Stomach smooth muscle (tissue), 2 donors: ENCODE measurements around the gene MANSC4.

ENCODE experiments used
- H3K27ac ChIP-seq: one replicate; pipeline ENCODE4 v1.7.0; 2013; ENCODE audit warnings: mild to moderate bottlenecking, low read length, inconsistent platforms
- H3K27me3 ChIP-seq, 2 donors: one replicate each; pipeline ENCODE4 v1.7.0; 2013; ENCODE audit warnings: low read length in 2 of 2; ENCODE audit not compliant: insufficient read depth in 2 of 2, control insufficient read depth in 1 of 2
- H3K36me3 ChIP-seq, 2 donors: one replicate each; pipeline ENCODE4 v1.7.0; 2013; ENCODE audit warnings: low read length in 2 of 2; ENCODE audit not compliant: control insufficient read depth in 2 of 2, insufficient read depth in 2 of 2
- H3K4me1 ChIP-seq: one replicate; pipeline ENCODE4 v1.7.0; 2013; ENCODE audit warnings: low read length; ENCODE audit not compliant: control insufficient read depth, insufficient read depth
- H3K4me3 ChIP-seq, 2 donors: one replicate each; pipeline ENCODE4 v1.7.0; 2013; ENCODE audit warnings: low read length in 2 of 2
- H3K9ac ChIP-seq, 2 donors: one replicate each; pipeline ENCODE4 v1.7.0; 2013; ENCODE audit warnings: low read length in 2 of 2, mild to moderate bottlenecking in 1 of 2
- H3K9me3 ChIP-seq, 2 donors: one replicate each; pipeline ENCODE4 v1.7.0; 2013; ENCODE audit warnings: low read length in 2 of 2; ENCODE audit not compliant: control insufficient read depth in 2 of 2
- donor health status: healthy.
- donor health status: Pancreatic carcinoma.

MANSC4 gene

DNA sequence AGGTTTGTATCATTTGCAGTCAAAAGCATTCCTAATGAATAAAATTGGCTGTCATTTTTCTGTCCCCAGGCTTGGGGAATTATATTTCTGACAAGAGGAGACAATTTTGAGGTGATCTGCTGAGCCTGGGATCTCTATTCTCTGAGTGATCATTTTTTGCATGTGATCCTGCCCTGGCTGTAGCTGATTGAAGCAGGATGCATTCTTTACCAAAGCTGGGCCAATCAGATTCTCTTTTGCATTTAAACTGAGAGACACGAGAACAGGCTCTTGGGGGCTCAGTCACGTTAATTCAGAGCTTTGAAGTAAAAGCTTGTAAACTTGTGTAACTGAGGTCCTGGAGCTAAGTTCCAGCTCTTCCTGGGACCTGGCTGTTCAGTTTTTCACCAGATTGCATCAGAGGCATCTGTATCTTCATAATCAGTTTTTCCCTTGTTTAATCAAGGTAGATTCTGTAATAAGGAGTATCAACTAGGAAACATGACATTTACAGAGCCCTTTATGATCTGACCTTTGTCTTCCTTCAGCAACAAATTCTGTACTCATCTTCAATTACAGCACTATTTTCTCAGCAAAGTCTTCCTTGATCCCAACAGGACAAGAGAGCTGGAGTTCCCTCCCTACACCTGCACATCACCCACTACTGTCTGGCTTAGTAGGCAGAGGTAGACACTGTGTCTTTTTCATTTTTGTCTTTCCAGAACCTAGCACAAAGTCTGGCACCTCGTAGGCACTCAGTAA is 35.0 kb upstream of the MANSC4 start:
- Histone ChIP-seq H3K27ac (no peak overlapping the region), H3K4me1 (peaks cover 28% of the 10 kb centered on the region), H3K27me3 (no peaks in the 10 kb centered on the region), H3K9me3 (no peaks in the 10 kb centered on the region), H3K9ac (no peak overlapping the region), H3K36me3 (no peaks in the 10 kb centered on the region), H3K4me3 (no peak overlapping the region)

DNA sequence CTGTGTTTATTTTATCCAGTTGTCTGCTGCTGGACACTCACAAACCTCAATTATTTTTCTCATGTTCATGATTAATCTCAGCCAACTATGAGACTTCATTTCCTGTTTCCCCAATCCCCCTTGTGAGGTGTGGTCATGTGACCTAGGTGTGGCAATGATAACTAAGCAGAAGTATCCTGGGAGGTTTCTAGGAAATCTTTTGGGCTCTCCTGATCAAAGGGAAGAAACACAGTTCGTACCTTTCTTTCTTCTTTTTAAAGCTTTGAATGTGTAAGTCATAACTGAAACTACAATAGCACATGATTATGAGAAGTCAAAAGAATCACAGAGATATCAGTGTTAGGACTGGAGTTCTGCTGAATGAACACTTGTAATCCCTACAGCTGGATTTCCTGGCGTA is 34.4 kb upstream of the MANSC4 start:
- no peaks in the 10 kb centered on the region for H3K9me3 ChIP-seq
- no peak overlapping the region for H3K27ac ChIP-seq
- H3K36me3 ChIP-seq, result no peaks in the 10 kb centered on the region
- no peak overlapping the region for H3K9ac ChIP-seq
- H3K4me1 ChIP-seq, result peaks cover 29% of the 10 kb centered on the region
- H3K4me3 ChIP-seq, result no peak overlapping the region
- no peaks in the 10 kb centered on the region for H3K27me3 ChIP-seq

DNA sequence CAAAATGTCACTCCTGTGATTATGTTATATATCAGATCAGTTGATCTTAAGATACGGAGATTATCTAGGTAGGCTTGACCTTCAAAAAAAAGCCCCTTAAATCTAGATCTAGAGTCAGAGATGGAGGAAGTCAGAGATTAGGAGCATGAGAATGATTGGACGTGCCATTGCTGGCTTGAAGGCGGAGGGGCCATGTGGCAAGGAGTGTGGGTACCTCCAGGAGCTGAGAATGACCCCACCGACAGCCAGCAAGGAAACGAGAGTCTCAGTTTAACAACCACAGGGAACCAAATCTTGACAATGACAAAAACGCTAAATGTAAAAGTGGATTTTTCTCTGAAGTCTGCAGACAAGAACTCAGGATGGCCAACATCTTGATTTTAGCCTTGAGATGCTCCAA is 32.5 kb upstream of the MANSC4 start:
- Histone ChIP-seq H3K9me3 (no peaks in the 10 kb centered on the region), H3K27ac (peak overlapping the region; percentile 13), H3K4me1 (peaks cover 28% of the 10 kb centered on the region), H3K36me3 (no peaks in the 10 kb centered on the region), H3K4me3 (no peak overlapping the region), H3K27me3 (no peaks in the 10 kb centered on the region), H3K9ac (no peak overlapping the region)

DNA sequence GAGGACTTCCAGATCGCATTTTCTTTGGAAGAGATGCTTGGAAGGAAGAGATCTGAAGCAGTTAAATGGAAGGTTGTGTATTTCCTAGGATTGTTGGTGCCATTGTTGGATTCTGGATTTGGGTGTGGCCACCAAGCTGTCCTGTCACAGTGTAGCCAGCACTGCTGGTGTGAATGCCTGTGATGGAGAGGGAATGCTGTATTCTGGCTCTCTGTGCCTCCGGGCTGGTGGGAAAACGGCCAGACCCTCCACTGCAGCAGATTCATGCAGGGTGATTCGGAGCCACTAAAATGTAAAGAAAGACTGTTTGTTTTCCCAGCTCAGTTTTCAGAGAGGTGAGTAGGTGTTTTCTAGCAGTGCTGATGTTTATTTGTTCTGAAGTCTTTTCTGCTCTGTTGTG is 30.7 kb upstream of the MANSC4 start:
- peak overlapping the region; percentile 53 for H3K27ac ChIP-seq
- H3K4me1 ChIP-seq, result peaks cover 32% of the 10 kb centered on the region
- H3K9me3 ChIP-seq, result no peaks in the 10 kb centered on the region
- no peaks in the 10 kb centered on the region for H3K36me3 ChIP-seq
- H3K27me3 ChIP-seq, result no peaks in the 10 kb centered on the region
- peak overlapping the region in 1 of 2 donors; percentile 13 for H3K9ac ChIP-seq
- H3K4me3 ChIP-seq, result peak overlapping the region in 1 of 2 donors; percentile 49

DNA sequence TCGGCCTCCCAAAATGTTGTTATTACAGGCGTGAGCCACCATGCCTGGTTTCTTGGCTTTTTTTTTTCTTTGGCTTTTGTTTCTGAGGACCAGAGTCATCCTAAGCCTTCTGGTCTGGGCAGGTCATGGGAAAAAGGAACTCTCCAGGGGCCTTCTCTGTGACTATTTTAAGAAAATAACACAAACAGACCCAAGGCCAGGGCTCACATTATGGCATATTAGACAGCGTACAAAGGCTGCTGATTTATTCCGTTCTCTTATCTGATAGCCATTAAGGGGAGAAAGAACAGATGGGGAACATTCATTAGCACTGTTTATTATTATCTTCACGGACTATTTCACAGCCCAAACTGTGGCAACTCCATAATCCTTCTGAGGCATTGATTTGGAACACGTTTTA is 28.8 kb upstream of the MANSC4 start:
- no peak overlapping the region for H3K4me3 ChIP-seq
- no peak overlapping the region for H3K27ac ChIP-seq
- H3K9ac ChIP-seq, result no peak overlapping the region
- H3K36me3 ChIP-seq, result no peaks in the 10 kb centered on the region
- no peaks in the 10 kb centered on the region for H3K9me3 ChIP-seq
- no peaks in the 10 kb centered on the region for H3K27me3 ChIP-seq
- peaks cover 36% of the 10 kb centered on the region for H3K4me1 ChIP-seq

DNA sequence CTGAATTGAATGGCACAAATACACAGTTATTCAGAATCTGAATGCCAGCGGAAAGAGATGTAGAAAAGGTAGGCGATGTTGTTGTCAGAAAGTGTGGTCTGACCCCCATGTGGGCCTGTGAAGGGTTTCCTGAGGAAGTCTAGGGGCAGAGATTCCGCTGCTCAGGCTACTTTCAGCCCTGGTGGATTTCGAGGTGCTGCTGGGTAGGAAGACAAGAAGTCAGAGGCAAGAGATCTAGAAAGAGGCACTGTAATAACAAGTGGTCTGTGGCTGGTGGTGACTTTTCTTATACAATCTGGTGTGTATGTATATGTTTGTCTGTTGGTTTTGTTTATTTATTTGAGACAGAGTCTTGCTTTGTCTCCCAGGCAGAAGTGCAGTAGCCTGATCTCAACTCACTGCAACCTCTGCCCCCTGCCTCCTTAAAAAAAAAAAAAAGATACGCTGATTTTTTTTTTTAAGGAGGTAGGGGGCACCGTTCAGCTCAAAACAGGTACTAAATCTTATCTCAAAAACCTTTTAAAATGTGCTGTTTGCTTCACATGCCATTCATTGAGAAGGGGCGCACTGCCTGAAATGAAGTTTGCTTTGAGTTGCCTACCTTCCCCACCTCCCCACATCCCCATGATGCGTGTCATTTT is 27.1 kb upstream of the MANSC4 start:
- H3K9me3 ChIP-seq, result no peaks in the 10 kb centered on the region
- H3K4me3 ChIP-seq, result no peak overlapping the region
- no peak overlapping the region for H3K9ac ChIP-seq
- peaks cover 36% of the 10 kb centered on the region for H3K4me1 ChIP-seq
- H3K27ac ChIP-seq, result no peak overlapping the region
- no peaks in the 10 kb centered on the region for H3K27me3 ChIP-seq
- no peaks in the 10 kb centered on the region for H3K36me3 ChIP-seq

DNA sequence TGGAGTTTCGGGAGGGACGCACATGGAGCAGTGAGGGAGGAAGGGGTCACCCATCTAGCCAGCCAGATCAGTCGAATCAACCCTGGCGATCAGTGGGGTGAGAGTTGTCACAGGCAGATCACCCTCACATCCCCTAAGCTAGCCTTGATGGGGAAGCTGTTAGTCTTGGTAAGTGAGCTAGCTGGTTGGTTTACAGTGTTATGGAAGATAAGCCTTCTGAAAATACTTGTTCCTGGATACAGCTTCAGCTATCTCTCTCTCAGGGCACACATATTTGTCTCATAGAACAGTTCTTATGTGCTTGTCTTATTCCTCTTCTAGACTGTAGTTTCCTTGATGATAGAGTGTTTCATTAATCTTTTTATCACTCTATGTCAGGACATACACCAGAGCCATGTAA is 26.2 kb upstream of the MANSC4 start:
- no peak overlapping the region for H3K9ac ChIP-seq
- no peak overlapping the region for H3K27ac ChIP-seq
- peaks cover 4 to 5% of the 10 kb centered on the region in 2 donors for H3K36me3 ChIP-seq
- no peak overlapping the region for H3K4me3 ChIP-seq
- H3K27me3 ChIP-seq, result no peaks in the 10 kb centered on the region
- H3K9me3 ChIP-seq, result no peaks in the 10 kb centered on the region
- peaks cover 32% of the 10 kb centered on the region for H3K4me1 ChIP-seq

DNA sequence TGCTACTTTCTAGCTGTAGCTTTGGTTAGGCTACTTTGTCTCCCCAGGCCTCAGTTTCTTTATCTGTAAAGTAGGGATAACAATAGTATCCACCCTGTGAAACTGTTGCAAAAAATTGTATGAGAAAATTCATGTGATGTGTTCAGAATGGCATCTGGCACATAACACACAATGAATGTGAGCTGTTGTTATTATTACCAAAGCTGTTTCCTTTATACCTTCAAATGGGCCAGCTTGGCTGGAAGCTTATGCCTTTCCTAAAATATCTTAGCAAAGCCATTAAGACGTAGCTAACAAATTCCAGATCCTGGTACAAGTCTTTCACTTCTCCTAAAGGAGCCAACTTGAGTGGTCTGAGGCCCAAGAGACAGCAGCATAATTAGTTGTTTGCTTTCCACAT is 25.2 kb upstream of the MANSC4 start:
- Histone ChIP-seq H3K27me3 (no peaks in the 10 kb centered on the region), H3K27ac (peak overlapping the region; percentile 46), H3K9ac (no peak overlapping the region), H3K36me3 (peaks cover 5% of the 10 kb centered on the region in 2 donors), H3K4me3 (no peak overlapping the region), H3K4me1 (peaks cover 25% of the 10 kb centered on the region), H3K9me3 (no peaks in the 10 kb centered on the region)

DNA sequence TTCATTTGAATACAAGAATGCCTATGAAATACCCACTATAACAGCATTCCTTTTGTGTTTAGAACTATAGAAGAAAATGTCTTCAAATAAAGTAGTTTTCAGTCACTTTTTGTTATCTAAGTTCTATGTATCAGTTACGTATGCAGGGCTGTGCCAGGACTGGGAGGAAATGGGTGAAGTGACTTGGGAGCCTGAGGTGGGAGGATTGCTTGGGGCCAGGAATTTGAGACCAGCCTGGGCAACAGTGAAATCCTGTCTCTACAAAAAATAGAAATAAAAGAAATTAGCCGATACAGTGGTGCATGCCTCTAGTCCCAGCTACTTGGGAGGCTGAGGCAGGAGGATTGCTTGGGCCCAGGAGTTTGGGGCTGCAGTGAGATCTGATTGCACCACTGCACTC is 22.9 kb upstream of the MANSC4 start:
- Histone ChIP-seq H3K27me3 (no peaks in the 10 kb centered on the region), H3K36me3 (peaks cover 12 to 20% of the 10 kb centered on the region in 2 donors), H3K9ac (no peak overlapping the region), H3K4me1 (peaks cover 8% of the 10 kb centered on the region), H3K27ac (no peak overlapping the region), H3K9me3 (no peaks in the 10 kb centered on the region), H3K4me3 (no peak overlapping the region)

DNA sequence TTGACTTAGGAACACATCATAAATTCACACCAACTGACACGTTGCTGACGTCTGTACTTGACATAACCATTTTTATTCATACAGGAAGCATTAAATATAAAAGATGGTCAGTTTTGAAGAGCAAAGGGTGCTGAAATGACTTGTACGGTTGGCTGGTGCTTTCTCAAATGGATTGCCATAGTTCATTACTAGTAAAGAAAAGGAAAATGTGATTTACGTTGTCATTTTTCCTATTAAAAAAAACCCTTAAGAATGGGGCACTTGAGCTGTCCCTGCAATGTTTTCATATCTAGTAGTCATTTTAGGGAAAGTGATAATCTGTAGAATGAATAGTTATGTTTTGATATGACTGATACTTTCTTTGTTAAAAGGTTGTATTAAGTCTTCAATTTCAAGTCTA is 22.5 kb upstream of the MANSC4 start:
- no peaks in the 10 kb centered on the region for H3K27me3 ChIP-seq
- peaks cover 16 to 24% of the 10 kb centered on the region in 2 donors for H3K36me3 ChIP-seq

DNA sequence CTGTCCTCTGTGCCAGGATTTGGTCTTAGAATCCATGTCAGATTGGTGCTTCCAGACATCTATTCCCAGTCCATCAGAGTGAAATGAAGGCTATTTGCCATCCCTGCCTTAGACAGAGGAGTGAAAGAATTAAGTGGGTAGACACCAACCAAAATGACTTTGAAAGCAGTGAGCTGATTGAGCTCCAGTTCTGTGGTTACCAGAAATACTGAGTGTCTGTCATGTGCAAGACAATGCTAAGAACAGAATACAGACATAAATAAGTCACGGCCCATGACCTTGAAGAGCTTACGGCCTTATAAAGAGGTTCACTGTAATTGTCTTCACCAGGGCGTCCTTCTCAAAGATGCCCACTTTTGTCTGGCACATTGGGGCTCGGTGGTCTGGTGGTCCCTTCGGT is 21.6 kb upstream of the MANSC4 start:
- peaks cover 23 to 33% of the 10 kb centered on the region in 2 donors for H3K36me3 ChIP-seq

More for the DNA sequence above, 22.5 kb upstream of the MANSC4 start:
- Histone ChIP-seq H3K4me3 (no peak overlapping the region), H3K27ac (no peak overlapping the region), H3K9me3 (no peaks in the 10 kb centered on the region), H3K4me1 (peaks cover 8% of the 10 kb centered on the region), H3K9ac (no peak overlapping the region)

More for the DNA sequence above, 21.6 kb upstream of the MANSC4 start:
- Histone ChIP-seq H3K4me1 (peaks cover 8% of the 10 kb centered on the region), H3K27me3 (no peaks in the 10 kb centered on the region), H3K9me3 (no peaks in the 10 kb centered on the region), H3K9ac (no peak overlapping the region), H3K27ac (no peak overlapping the region), H3K4me3 (no peak overlapping the region)
